Tibial artery (tissue), 4 donors: ENCODE measurements around the gene CD59.

Experiments
- DNase-seq, 2 donors: peaks; one replicate each; pipeline ENCODE4 v3.0.0-alpha.2; 2019
- H3K27ac ChIP-seq, 2 donors: fragments of 200-600 bp; sonication (generic) in 1 of 2; 1 replicate in 1 of 2; 2 replicates in 1 of 2; pipeline ENCODE4 v1.5.1; 2018 to 2019; ENCODE audit warnings: mild to moderate bottlenecking in 1 of 2
- H3K27me3 ChIP-seq, 2 donors: fragments of 200-600 bp; sonication (generic) in 1 of 2; one replicate each; pipeline versions ENCODE4 v1.5.1 to v1.6.0; 2016 to 2019
- H3K36me3 ChIP-seq, 3 donors: fragments of 200-600 bp; sonication (generic) in 2 of 3; one replicate each; pipeline ENCODE4 v1.5.1; 2016 to 2019; ENCODE audit warnings: mild to moderate bottlenecking in 2 of 3
- H3K4me1 ChIP-seq, 4 donors: fragments of 200-600 bp; sonication (generic) in 2 of 4; 1 replicate in 3 of 4; 2 replicates in 1 of 4; pipeline ENCODE4 v1.5.1; 2016 to 2019
- H3K4me3 ChIP-seq, 2 donors: fragments of 200-600 bp; sonication (generic) in 1 of 2; 1 replicate in 1 of 2; 2 replicates in 1 of 2; pipeline ENCODE4 v1.5.1; 2018 to 2019; ENCODE audit warnings: mild to moderate bottlenecking in 2 of 2
- H3K9me3 ChIP-seq, 3 donors: fragments of 200-600 bp; sonication (generic) in 1 of 3; one replicate each; pipeline ENCODE4 v1.5.1; 2016 to 2019
- intact Hi-C: fragments of 100-400 bp; cut with DNase I; formaldehyde crosslinking; loops from one replicate; pipeline ENCODE4 v1.15.0; 2023; ENCODE audit warnings: low total_unique reads
- TF ChIP-seq, protein P1 (sequence below), 2 experiments: fragments of 200-600 bp in 1 of 2; fragments of 450-650 bp in 1 of 2; IDR thresholded peaks; one replicate each; pipeline ENCODE4 v1.5.1; 2017 to 2019; ENCODE audit warnings: antibody characterized with exemption in 2 of 2, mild to moderate bottlenecking in 1 of 2, moderate library complexity in 1 of 2

The CD59 gene

DNA sequence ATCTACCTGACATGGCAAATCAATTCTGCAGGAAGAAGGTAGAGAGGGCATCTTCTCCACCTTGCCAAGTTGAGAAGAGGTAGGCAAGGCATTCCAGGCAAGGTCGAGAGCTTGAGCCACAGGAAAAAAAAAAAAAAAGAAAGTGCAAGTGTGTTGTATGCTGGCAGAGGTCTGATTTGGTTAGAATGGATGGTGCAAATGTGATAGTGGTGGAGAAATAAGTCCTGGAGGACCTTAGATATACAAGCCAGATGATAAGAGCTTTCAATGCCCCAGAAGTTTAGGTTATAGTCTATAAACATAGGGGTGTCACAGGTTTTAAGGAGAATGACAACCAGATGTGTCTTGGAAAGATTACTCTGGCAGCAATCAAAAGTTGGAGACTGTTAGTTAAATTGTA is 36.6 kb upstream of the CD59 start:
- Histone ChIP-seq H3K4me1 (peaks cover 0 to 36% (median 17%) of the 10 kb centered on the region in 4 donors), H3K27me3 (no peaks in the 10 kb centered on the region), H3K36me3 (peaks cover 3 to 25% (median 5%) of the 10 kb centered on the region in 3 donors), H3K9me3 (no peaks in the 10 kb centered on the region), H3K27ac (no peak overlapping the region), H3K4me3 (peak overlapping the region in 1 of 2 donors; percentile 97)
- TF ChIP-seq, protein P1, sequence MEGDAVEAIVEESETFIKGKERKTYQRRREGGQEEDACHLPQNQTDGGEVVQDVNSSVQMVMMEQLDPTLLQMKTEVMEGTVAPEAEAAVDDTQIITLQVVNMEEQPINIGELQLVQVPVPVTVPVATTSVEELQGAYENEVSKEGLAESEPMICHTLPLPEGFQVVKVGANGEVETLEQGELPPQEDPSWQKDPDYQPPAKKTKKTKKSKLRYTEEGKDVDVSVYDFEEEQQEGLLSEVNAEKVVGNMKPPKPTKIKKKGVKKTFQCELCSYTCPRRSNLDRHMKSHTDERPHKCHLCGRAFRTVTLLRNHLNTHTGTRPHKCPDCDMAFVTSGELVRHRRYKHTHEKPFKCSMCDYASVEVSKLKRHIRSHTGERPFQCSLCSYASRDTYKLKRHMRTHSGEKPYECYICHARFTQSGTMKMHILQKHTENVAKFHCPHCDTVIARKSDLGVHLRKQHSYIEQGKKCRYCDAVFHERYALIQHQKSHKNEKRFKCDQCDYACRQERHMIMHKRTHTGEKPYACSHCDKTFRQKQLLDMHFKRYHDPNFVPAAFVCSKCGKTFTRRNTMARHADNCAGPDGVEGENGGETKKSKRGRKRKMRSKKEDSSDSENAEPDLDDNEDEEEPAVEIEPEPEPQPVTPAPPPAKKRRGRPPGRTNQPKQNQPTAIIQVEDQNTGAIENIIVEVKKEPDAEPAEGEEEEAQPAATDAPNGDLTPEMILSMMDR (IDR thresholded peaks at IDR 0.05) = no peak
- DNase-seq = no peak
- intact Hi-C loops = no loop called here

DNA sequence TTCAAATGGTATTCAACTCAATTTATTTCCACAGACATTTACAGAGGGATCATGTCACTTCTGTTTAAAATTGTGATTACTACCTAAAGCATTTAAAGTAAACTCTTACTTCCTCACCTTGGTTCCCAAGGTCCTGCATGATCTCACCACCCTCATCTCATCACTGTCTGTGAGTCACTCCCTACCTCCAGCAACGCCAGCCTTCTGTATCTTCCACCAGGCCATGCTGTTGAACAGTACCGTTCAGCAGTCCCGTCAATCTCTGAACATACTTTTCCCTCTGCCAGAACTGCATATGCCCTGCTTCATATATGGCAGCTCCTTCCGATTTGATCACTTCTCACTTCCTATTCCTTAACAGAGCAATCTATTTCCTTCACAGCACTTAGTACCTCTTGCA is 36.1 kb upstream of the CD59 start:
- peaks cover 9 to 31% (median 11%) of the 10 kb centered on the region in 3 donors for H3K36me3 ChIP-seq
- TF ChIP-seq, protein P1 (IDR thresholded peaks at IDR 0.05) = no peak
- H3K27ac ChIP-seq = no peak overlapping the region
- no peaks in the 10 kb centered on the region for H3K9me3 ChIP-seq
- no peaks in the 10 kb centered on the region for H3K27me3 ChIP-seq
- no peak for DNase-seq
- intact Hi-C loops = no loop called here
- peaks cover 0 to 36% (median 17%) of the 10 kb centered on the region in 4 donors for H3K4me1 ChIP-seq
- H3K4me3 ChIP-seq = no peak overlapping the region

DNA sequence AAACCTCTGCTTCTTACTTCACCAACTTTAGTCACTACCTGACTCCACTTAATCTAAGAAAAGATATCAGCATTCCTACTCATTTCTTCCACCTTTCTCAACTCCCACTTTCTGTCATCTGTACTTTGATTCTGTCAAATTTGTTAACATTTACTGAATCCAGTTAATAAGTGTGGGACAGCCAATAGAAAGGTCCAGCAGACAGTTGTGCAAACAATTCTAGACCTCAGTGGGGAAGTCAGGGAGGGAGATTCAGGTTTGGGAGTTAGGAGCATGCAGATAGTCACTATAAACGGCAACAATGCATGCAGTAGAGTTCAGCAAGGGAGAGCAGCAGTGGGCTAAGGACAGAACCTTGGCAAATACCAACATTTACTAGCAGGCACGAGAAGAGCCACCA is 34.0 kb upstream of the CD59 start:
- H3K4me1 ChIP-seq = peaks cover 0 to 28% (median 15%) of the 10 kb centered on the region in 4 donors
- no peak overlapping the region for H3K27ac ChIP-seq
- intact Hi-C loops = no loop called here
- DNase-seq = no peak
- no peaks in the 10 kb centered on the region for H3K9me3 ChIP-seq
- peaks cover 28 to 51% (median 30%) of the 10 kb centered on the region in 3 donors for H3K36me3 ChIP-seq
- TF ChIP-seq, protein P1 (IDR thresholded peaks at IDR 0.05) = no peak
- H3K4me3 ChIP-seq = no peak overlapping the region
- no peaks in the 10 kb centered on the region for H3K27me3 ChIP-seq

DNA sequence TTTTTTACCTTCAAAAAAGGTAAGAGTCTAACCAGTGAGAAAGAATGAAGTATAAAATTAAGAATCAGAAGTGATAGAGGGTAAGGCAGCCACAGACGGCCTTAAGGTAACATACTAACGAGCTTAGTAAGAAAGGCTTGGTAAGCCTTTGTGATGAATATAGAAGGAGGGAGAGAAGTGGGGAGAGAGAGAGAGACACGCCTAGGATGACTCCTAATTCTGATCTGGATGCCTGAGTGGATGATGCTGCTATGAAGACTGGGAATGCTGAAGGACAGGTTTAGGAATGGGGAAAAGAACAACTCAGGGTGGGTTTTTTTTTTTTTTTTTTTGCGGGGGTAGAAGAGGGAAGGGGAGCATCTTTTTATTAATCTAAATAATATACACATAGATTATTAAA is 33.3 kb upstream of the CD59 start:
- Histone ChIP-seq H3K4me3 (no peak overlapping the region), H3K36me3 (peaks cover 35 to 58% (median 35%) of the 10 kb centered on the region in 3 donors), H3K27ac (no peak overlapping the region), H3K9me3 (no peaks in the 10 kb centered on the region), H3K27me3 (no peaks in the 10 kb centered on the region), H3K4me1 (peaks cover 0 to 23% (median 13%) of the 10 kb centered on the region in 4 donors)
- TF ChIP-seq, protein P1 (IDR thresholded peaks at IDR 0.05) = no peak
- no peak for DNase-seq
- intact Hi-C loops = no loop called here

DNA sequence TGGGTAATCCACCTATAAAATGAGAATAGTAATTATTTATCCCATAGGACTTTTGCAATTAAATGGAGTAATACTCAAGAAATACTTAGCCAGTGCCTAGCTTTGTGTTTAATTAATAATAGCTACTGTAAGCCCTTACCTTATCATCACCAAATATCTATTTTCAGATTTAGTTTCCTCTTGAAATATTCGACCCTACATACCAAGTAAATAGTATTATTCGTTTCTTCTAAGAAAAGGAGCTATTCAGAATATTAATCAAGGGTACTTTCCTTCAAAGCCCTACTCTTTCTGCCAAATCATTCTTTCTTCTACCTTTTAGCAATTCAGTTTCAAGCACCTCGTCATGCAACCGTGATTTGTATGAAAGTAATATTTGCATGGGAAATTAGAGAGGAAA is 31.4 kb upstream of the CD59 start:
- H3K4me3 ChIP-seq = no peak overlapping the region
- peaks cover 0 to 11% (median 5%) of the 10 kb centered on the region in 4 donors for H3K4me1 ChIP-seq
- no peaks in the 10 kb centered on the region for H3K9me3 ChIP-seq
- H3K27me3 ChIP-seq = no peaks in the 10 kb centered on the region
- H3K36me3 ChIP-seq = peaks cover 51 to 77% (median 54%) of the 10 kb centered on the region in 3 donors
- TF ChIP-seq, protein P1 (IDR thresholded peaks at IDR 0.05) = no peak
- intact Hi-C loops = no loop called here
- no peak for DNase-seq
- no peak overlapping the region for H3K27ac ChIP-seq

DNA sequence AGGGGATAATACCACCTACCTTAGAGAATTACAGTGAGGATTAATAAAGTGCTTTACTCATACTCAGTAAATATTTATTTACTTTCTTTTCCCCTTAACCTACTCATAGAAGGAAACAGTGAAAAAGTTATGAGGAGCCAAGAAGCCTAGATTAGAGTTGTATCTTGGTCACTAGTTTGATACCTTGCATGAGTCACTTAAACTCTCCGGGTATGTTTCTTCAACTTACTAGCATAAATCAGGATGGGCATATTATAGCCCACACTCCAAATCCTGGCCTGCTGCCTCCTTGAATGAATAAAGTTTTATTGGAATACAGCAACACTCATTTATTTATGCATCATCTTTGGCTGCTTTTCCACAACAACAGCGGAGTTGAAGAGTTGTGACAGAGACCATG is 29.9 kb upstream of the CD59 start:
- H3K27me3 ChIP-seq = no peaks in the 10 kb centered on the region
- no peak overlapping the region for H3K4me3 ChIP-seq
- TF ChIP-seq, protein P1 (IDR thresholded peaks at IDR 0.05) = no peak
- intact Hi-C loops = no loop called here
- no peak for DNase-seq
- no peaks in the 10 kb centered on the region for H3K9me3 ChIP-seq
- no peaks in the 10 kb centered on the region for H3K4me1 ChIP-seq
- H3K36me3 ChIP-seq = peaks cover 51 to 85% (median 64%) of the 10 kb centered on the region in 3 donors
- no peak overlapping the region for H3K27ac ChIP-seq
